ENCODE measurements around the gene PSMA3. TPM values are rescaled to one million over a fixed set of nuclear protein-coding genes. Genes with fewer than 3 reads are reported as not detected.

The PSMA3 gene
- total and polyA plus RNA-seq, 9 of the 15 experiments (the other 6 are each of a cell fraction or from before 2014, with no cell fraction given) = 129 to 786 (median 319) TPM

- TF ChIP-seq MIER1 (IDR thresholded peaks at IDR 0.05; ENCODE audit: low read depth) = no peak
- TF ChIP-seq ZNF121 (CRISPR knock-in tag; conservative IDR thresholded peaks at IDR 0.05) = no peak
- no peak for TF ChIP-seq MXI1 (IDR thresholded peaks at IDR 0.05; ENCODE audit: low read depth, low read length)
- TF ChIP-seq PTBP1 (IDR thresholded peaks at IDR 0.05; ENCODE audit: low read depth, low read length) = no peak
- TF ChIP-seq, protein P1, sequence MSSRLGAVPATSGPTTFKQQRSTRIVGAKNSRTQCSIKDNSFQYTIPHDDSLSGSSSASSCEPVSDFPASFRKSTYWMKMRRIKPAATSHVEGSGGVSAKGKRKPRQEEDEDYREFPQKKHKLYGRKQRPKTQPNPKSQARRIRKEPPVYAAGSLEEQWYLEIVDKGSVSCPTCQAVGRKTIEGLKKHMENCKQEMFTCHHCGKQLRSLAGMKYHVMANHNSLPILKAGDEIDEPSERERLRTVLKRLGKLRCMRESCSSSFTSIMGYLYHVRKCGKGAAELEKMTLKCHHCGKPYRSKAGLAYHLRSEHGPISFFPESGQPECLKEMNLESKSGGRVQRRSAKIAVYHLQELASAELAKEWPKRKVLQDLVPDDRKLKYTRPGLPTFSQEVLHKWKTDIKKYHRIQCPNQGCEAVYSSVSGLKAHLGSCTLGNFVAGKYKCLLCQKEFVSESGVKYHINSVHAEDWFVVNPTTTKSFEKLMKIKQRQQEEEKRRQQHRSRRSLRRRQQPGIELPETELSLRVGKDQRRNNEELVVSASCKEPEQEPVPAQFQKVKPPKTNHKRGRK (tag; IDR thresholded peaks at IDR 0.05) = no peak
- TF ChIP-seq RBM14 (IDR thresholded peaks at IDR 0.05; ENCODE audit: borderline replicate concordance, insufficient read depth, low read depth, low read length) = no peak
- TF ChIP-seq DNMT1 (IDR thresholded peaks at IDR 0.05) = no peak
- peak; percentile 71 for TF ChIP-seq ZNF584 (CRISPR knock-in tag; IDR thresholded peaks at IDR 0.05; ENCODE audit: low read depth)
- TF ChIP-seq PCBP2 (IDR thresholded peaks at IDR 0.05; ENCODE audit: low read depth, low read length, poor library complexity, severe bottlenecking) = no peak
- TF ChIP-seq NR2C2 (CRISPR knock-in tag; IDR thresholded peaks at IDR 0.05) = no peak
- TF ChIP-seq NR2C2 (tag; IDR thresholded peaks at IDR 0.05) = peak; percentile 75
- TF ChIP-seq NR2C1 (IDR thresholded peaks at IDR 0.05) = peak; percentile 61
- peak; percentile 66 for TF ChIP-seq NR2C1 (tag; IDR thresholded peaks at IDR 0.05)
- TF ChIP-seq MCM7 (IDR thresholded peaks at IDR 0.05) = no peak
- TF ChIP-seq SMARCA4 (IDR thresholded peaks at IDR 0.05) = peak; percentile 76
- TF ChIP-seq RFX1 (IDR thresholded peaks at IDR 0.05) = peak; percentile 36; the same call in 1 of the 2 replicates
- no peak for TF ChIP-seq NKRF (IDR thresholded peaks at IDR 0.05; ENCODE audit: borderline replicate concordance)
- peak; percentile 80 for TF ChIP-seq CREM (IDR thresholded peaks at IDR 0.05; ENCODE audit: low read depth)
- TF ChIP-seq ETV1 (tag; conservative IDR thresholded peaks at IDR 0.05; ENCODE audit: low read depth) = peak; percentile 80
- TF ChIP-seq PBX2 (CRISPR knock-in tag; IDR thresholded peaks at IDR 0.05; ENCODE audit: low read depth) = no peak
- TF ChIP-seq PBX2 (tag; conservative IDR thresholded peaks at IDR 0.05; ENCODE audit: low read depth) = peak; percentile 96
- TF ChIP-seq CREB1 (IDR thresholded peaks at IDR 0.05) = peak; percentile 63
- no peak for TF ChIP-seq CREB1 (CRISPR knock-in tag; IDR thresholded peaks at IDR 0.05)
- no peak for TF ChIP-seq ATF1 (CRISPR knock-in tag; IDR thresholded peaks at IDR 0.05)
- TF ChIP-seq ATF1 (tag; IDR thresholded peaks at IDR 0.05) = peak; percentile 68; the same call in 1 of the 2 replicates
These were observed 36.5 kb downstream of the PSMA3 start (continued) for GRCh38 chr14:58280954-58281787.

Measured in K562 (cell line).